ENCODE measurements around the gene SNRPN.

DNA sequence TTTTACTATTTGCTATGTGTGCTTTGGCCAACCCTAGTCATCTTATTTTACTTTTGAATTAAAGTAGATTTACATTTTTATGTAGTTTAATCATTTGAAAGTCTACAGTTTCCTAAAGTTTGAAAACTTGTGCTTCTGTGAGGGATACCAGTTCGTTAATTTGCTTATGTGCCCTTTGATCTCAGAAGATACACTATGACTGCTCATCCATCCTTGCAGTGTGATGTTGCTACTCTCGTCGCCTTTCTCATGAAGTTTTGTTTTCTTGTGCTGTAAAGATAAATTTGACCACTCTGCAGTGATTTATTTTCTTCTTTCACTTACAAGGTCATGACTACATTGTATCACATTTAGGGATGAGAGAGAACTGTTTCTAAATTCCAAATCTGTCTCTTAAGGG, 16.3 kb downstream of the SNRPN start:
- TF ChIP-seq CTCF (IDR thresholded peaks at IDR 0.05): no peak
- no peak for TF ChIP-seq POLR2A (IDR thresholded peaks at IDR 0.05)
